ENCODE data around the gene PSME3IP1.

DNA sequence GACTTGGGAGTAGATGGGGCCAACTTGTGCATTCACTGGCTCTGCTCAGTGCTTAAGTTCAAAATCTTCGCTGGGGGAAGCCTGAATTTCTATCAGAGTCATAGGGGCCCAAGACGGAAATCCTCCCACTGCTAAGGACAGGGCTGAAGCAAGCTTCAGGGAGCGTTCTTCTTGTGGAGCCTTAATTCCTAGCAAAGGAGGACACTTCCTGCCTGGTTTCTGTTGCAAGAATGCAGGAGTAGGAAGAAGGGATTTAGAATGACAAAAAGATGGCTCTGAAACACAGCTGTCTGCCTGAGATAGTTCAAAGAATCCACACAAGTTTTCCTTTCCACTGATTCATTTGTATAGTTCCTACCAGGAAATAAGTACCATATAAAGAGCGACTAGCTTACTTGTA is 26.4 kb downstream of the PSME3IP1 start:
- no peak for TF ChIP-seq POLR2A (IDR thresholded peaks at IDR 0.05; ENCODE audit: low read depth, low read length)
- no peak for TF ChIP-seq TAF1 (IDR thresholded peaks at IDR 0.05; ENCODE audit: borderline replicate concordance, low read depth, low read length)
- no peak for TF ChIP-seq POLR2AphosphoS5 (IDR thresholded peaks at IDR 0.05; ENCODE audit: low read depth, low read length)

Measured in GM12892 (cell line).